C4-2B (cell line): ENCODE measurements around the gene MITF.

ENCODE experiments used
- CTCF ChIP-seq: fragments of 450-650 bp; conservative IDR thresholded peaks from 2 replicates; pipeline ENCODE4 v1.5.1; 2017; ENCODE audit warnings: mild to moderate bottlenecking
- ZFX ChIP-seq: fragments of 450-650 bp; IDR thresholded peaks from 2 replicates; pipeline ENCODE4 v1.6.1; 2017

GRCh38 chr3:69698728-69699127 lies 40.5 kb upstream of the MITF start:
- no peak for TF ChIP-seq CTCF
- TF ChIP-seq ZFX = no peak
